Measurements from ENCODE around the gene AMZ1.
"Not testable (repeated sequence)": the region's sequence is repeated elsewhere in the genome, so short reads cannot be mapped to it uniquely, and the experiment has no call there.

Gene AMZ1

DNA sequence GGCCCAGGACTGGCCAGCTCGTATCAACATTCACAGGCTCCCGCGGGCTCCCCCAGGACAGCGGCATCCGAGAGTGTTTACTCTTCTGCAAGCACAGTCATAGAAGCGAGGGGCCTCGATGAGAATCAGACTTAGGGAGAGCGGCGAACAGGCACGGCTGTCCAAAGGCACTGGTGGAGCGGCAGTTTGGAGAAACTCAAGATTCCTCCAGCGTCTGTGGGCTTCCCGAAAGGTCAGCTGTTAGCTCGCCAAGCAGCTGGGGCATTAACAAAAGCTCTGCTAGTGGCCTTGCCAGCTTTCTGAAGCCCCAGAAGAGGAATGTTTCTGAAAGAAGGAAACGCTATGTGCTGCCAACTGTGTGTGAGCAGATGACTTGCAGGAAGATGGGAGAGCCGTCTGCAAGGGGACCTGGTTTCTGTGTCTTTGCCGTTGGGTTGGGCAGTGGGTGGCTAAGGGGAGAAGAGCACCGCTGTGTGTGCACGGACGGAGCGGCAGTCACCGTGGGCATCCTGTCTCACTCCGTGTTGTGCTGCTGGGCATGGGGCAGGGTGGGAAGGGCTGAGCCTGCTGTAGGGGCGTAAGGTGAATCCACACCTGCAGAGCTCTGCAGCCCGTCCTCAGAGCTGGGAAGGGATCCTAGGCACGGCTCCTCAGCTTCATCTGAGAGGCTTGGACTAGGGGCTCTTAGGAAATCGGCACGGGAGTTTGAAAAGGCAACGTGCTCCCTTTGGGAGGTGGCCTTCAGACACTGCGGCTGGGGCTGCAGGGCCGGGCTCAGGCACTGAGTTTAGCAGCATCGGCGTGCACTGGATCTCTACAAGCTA, 42.1 kb downstream of the AMZ1 start:
- peak in 1 of 2 donors; percentile 20 for DNase-seq

DNA sequence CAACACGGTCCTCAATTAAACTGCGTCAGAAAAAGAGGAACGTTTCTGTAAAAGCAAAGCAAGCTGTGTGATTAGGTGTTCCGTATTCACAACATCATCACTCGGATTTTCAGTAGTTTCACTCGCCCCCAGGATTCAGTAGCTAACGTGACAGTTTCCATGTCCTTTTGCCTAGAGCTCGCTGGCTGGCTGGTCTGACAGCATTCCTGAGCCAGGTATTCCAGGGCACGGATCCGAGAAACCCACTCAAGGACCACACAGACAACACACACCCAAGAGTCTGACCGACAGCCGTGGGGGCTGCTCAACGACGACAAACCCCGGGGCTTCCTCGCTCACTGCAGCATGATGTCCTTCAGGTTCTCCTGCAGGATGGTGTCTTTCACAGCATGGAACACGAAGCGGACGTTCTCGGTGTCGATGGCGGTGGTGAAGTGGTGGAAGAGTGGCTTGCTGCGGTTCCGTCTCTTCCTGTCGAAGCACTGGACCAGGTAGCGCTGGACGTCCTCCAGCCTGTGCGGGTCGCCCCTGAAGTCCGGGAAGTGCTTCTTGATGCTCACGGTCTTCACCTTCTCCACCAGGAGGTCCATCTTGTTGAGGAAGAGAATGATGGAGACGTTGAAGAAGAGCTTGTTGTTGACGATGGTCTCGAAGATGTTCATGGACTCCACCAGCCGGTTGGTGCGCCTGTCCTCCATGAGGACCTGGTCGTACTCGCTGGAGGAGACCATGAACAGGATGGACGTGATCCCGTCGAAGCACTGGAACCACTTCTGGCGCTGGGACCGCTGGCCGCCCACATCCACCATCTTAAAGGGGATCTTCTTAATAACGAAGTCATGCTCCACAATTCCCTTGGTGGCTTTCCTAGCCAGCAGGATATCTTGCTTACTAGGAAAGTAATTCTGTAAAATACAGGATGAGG, 43.1 kb downstream of the AMZ1 start:
- no peak for DNase-seq

DNA sequence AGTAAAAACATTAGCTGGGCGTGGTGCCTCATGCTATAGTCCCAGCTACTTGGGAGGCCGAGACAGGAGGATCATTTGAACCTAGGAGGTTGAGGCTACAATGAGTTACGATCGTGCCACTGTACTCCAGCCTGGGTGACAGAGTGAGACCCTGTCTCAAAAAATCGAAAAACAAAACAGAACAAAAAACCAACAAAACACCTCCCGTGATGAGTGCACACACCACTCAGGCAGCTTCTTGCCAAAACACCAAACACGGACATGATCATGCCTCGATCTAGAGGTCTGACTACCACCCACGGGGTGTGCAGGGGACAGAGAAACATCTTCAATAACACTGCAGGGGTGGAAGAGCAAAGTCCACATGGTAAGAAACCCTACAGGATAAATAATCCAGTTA, 44.4 kb downstream of the AMZ1 start:
- no peak for DNase-seq

- peak in 1 of 2 donors; percentile 56 for DNase-seq
Observed at GRCh38 chr7:2732959-2733584, 45.1 kb downstream of the AMZ1 start.

GRCh38 chr7:2734084-2734686, 46.2 kb downstream of the AMZ1 start:
- no peak for DNase-seq

- DNase-seq: peak in 1 of 2 donors; percentile 100
Observed at GRCh38 chr7:2734751-2735571, 47.0 kb downstream of the AMZ1 start.

DNA sequence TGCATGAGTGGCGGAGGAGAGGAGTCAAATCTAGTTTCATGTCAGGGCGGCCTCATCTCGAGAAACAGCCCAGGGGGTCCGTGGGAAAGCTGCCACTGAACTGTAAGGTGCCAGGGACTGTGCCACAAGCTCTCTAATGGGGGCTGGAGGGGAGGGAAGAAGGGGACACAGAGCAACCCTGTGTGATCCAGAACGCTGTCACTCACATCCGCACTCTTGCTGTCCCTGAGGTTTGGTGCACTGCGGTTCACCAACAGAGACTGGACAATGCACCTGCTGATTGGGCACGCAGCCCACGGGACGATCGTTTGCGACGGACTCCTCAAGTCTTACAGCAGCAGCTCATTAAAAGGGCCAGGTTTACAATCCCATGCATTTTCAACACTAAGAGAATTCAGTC, 47.7 kb downstream of the AMZ1 start:
- DNase-seq: no peak

- no peak for DNase-seq
Observed at GRCh38 chr7:2736411-2736914, 48.5 kb downstream of the AMZ1 start.

- not testable (repeated sequence) for DNase-seq
Observed at GRCh38 chr7:2737005-2737743, 49.2 kb downstream of the AMZ1 start.

GRCh38 chr7:2737771-2738540, 50.0 kb downstream of the AMZ1 start:
- DNase-seq: peak in 1 of 2 donors; percentile 94

GRCh38 chr7:2738766-2739549, 51.0 kb downstream of the AMZ1 start:
- DNase-seq: no peak

GRCh38 chr7:2743523-2744185, 55.7 kb downstream of the AMZ1 start:
- not testable (repeated sequence) for DNase-seq

GRCh38 chr7:2748684-2749083, 60.7 kb downstream of the AMZ1 start:
- not testable (repeated sequence) for DNase-seq

DNA sequence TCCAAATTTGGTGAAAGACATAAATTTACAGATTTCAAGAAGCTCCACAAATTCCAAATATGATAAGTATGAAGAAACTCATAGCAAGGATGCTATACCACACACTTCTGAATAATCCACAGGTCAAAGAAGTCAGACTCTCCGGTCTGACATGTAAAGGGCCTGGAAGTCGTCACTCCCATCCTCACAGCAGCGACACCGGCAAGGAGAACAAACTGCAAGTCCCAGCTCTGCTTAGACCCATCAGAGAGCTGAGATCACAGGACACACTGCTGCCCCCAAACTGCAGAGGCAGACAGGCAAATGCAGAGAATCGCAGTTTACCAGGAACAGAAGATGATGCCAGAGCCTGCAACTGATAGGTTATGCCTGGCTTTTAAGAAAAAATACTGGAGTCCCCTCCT, 62.0 kb downstream of the AMZ1 start:
- DNase-seq: no peak

DNA sequence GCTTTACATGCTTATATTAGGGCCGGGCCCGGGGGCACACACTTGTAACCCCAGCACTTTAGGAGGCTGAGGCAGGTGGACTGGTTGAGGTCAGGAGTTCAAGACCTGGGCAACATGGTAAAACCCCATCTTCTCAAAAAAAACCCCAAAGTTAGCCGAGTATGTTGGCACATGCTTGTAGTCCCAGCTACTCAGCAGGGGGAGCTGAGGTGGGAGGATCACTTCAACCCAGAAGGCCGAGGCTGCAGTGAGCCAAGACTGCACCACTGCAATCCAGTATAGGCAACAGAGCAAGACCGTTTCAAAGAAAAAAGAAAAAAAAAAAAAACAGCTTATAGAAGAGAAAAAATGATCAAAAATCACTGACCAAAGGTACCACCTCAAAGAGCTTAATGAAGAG, 63.1 kb downstream of the AMZ1 start:
- DNase-seq: no peak

DNA sequence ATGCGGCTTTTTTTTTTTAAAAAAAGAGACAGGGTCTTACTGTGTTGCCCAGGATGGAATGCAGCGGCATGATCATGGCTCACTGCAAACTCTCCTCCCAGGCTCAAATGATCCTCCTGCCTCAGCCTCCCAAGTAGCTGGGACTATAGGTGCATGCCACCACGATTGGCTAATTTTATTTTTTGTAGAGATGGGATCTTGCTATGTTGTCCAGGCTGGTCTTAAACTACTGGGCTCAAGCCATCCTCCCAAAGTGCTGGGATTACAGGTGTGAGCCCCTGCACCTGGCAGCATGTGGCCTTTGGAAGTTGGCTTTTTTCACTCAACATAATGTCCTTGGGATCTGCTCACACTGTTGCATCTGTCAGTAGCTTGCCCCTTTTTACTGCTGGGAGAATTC, 65.1 kb downstream of the AMZ1 start:
- DNase-seq: no peak

DNA sequence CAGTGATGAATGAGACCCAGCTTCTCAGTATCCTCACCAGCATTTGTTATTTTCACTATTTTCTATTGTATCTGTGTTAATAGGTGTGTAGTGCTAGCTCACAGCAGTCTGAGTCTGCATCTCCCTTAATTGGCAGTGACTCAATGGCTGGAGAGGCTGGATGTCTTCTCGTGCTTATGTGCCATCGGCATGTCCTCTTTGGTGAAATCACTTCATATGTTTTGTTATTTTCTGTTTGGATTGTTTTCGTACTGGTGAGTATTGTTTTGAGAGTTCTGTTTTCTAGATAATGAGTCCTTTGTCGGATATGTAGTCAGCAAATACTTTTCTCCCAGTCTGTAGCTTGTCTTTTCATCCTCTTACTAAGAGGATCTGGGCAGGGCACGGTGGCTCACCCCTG, 66.1 kb downstream of the AMZ1 start:
- DNase-seq: no peak

- no peak for DNase-seq
Observed at GRCh38 chr7:2754912-2755311, 66.9 kb downstream of the AMZ1 start.

DNA sequence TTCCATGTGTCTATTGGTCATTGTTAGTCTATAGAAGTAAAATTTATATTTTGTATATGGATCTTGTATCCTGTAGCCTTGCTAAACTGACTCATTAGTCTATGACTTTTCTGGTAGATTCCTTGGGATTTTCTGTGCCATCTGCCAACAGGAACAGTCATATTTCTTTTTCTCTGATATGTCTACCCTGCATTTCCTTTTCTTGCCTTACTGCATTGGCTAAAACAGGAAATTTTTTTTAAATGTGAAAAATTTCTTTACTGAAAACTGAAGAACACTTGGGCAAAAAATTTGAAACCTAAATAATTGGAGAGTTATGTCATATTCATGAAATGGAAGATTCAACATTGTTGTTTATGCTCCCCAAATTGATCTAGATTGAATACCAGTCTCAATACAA, 67.5 kb downstream of the AMZ1 start:
- no peak for DNase-seq
